ENCODE measurements around the gene USP43. TPM values are rescaled to one million over a fixed set of nuclear protein-coding genes. Genes with fewer than 3 reads are reported as not detected.

Gene USP43
- total and polyA plus RNA-seq, 2 donors (not counting 1 experiment from before 2014, with no cell fraction given): 0.16 to 0.30 TPM

- no peak overlapping the region for H3K27ac ChIP-seq (ENCODE audit: low read length in 2 of 2)
- peaks cover 5% of the 10 kb centered on the region for H3K27me3 Mint-ChIP-seq
Observed at GRCh38 chr17:9726291-9726690, 81.0 kb downstream of the USP43 start.

GRCh38 chr17:9728005-9728404 is 82.7 kb downstream of the USP43 start:
- Histone ChIP-seq H3K4me1 (ENCODE audit: control insufficient read depth in 2 of 2, insufficient read depth in 2 of 2, low read length in 2 of 2) (no peaks in the 10 kb centered on the region), H3K4me2 (replicated peaks; ENCODE audit: low read depth, low read length, poor library complexity, severe bottlenecking) (no peak overlapping the region), H4K20me1 (ENCODE audit: control insufficient read depth, insufficient read depth, low read length, poor library complexity, severe bottlenecking) (no peaks in the 10 kb centered on the region), H3K27ac (ENCODE audit: low read length in 2 of 2) (no peak overlapping the region), H3K4me3 (ENCODE audit: control extremely low read depth in 1 of 5, extremely low read depth in 1 of 5, insufficient read depth in 1 of 5, low read depth in 2 of 5, low read length in 4 of 5) (no peak overlapping the region), H3K9ac (ENCODE audit: low read length) (no peak overlapping the region), H3K27me3 (replicated peaks in 1 of 4; ENCODE audit: control extremely low read depth in 1 of 4, control insufficient read depth in 3 of 4, insufficient read depth in 4 of 4, low read length in 3 of 4) (no peaks in the 10 kb centered on the region), H3K36me3 (replicated peaks in 1 of 2; ENCODE audit: control extremely low read depth in 1 of 2, control insufficient read depth in 1 of 2, extremely low read depth in 1 of 2, insufficient read depth in 2 of 2, low read length in 1 of 2) (no peaks in the 10 kb centered on the region), H3K9me3 (ENCODE audit: control extremely low read depth in 1 of 3, control insufficient read depth in 2 of 3, insufficient read depth in 1 of 3, low read length in 2 of 3) (peaks cover 0 to 5% (median 0%) of the 10 kb centered on the region in 3 donors), H3K79me2 (ENCODE audit: control insufficient read depth, insufficient read depth, low read length) (no peaks in the 10 kb centered on the region), H2AFZ (ENCODE audit: insufficient read depth, low read depth, low read length, poor library complexity, severe bottlenecking) (no peak overlapping the region)
- intact Hi-C loops (cut with micrococcal nuclease): no loop called here
- TF ChIP-seq EZH2 (IDR thresholded peaks at IDR 0.05; ENCODE audit: borderline replicate concordance, insufficient read depth, low read depth, low read length, poor library complexity, severe bottlenecking) (no peak), CTCF (IDR thresholded peaks at IDR 0.05) (no peak)
- ATAC-seq (ENCODE audit: low read depth) (no peak), DNase-seq (no peak)
- ChIA-PET POLR2A (no interaction called here), CTCF (interaction anchor here (1.0 to 1.4 kb wide), 2 partner anchors 8 to 15 kb away, joined by 3 to 7 read pairs; no protein-coding TSS in a partner anchor)
- Mint-ChIP-seq H3K4me1 (no peaks in the 10 kb centered on the region), H3K27me3 (peaks cover 5% of the 10 kb centered on the region), H3K4me3 (no peak overlapping the region), H3K27ac (no peak overlapping the region), H3K9me3 (ENCODE audit: insufficient read depth) (no peaks in the 10 kb centered on the region)
- WGBS (ENCODE audit: insufficient coverage): 95% methylated on average over 18 of the region's 18 CpGs

More at GRCh38 chr17:9726291-9726690, 81.0 kb downstream of the USP43 start:
- no peak for ATAC-seq (ENCODE audit: low read depth)
- Mint-ChIP-seq H3K4me1 (no peaks in the 10 kb centered on the region), H3K4me3 (no peak overlapping the region), H3K9me3 (ENCODE audit: insufficient read depth) (no peaks in the 10 kb centered on the region), H3K27ac (no peak overlapping the region)
- 72% methylated on average over 6 of the region's 6 CpGs for WGBS (ENCODE audit: insufficient coverage)
- Histone ChIP-seq H2AFZ (ENCODE audit: insufficient read depth, low read depth, low read length, poor library complexity, severe bottlenecking) (no peak overlapping the region), H3K79me2 (ENCODE audit: control insufficient read depth, insufficient read depth, low read length) (no peaks in the 10 kb centered on the region), H3K4me3 (ENCODE audit: control extremely low read depth in 1 of 5, extremely low read depth in 1 of 5, insufficient read depth in 1 of 5, low read depth in 2 of 5, low read length in 4 of 5) (no peak overlapping the region), H3K36me3 (replicated peaks in 1 of 2; ENCODE audit: control extremely low read depth in 1 of 2, control insufficient read depth in 1 of 2, extremely low read depth in 1 of 2, insufficient read depth in 2 of 2, low read length in 1 of 2) (no peaks in the 10 kb centered on the region), H4K20me1 (ENCODE audit: control insufficient read depth, insufficient read depth, low read length, poor library complexity, severe bottlenecking) (no peaks in the 10 kb centered on the region), H3K4me1 (ENCODE audit: control insufficient read depth in 2 of 2, insufficient read depth in 2 of 2, low read length in 2 of 2) (no peaks in the 10 kb centered on the region), H3K9ac (ENCODE audit: low read length) (no peak overlapping the region), H3K27me3 (replicated peaks in 1 of 4; ENCODE audit: control extremely low read depth in 1 of 4, control insufficient read depth in 3 of 4, insufficient read depth in 4 of 4, low read length in 3 of 4) (no peaks in the 10 kb centered on the region), H3K9me3 (ENCODE audit: control extremely low read depth in 1 of 3, control insufficient read depth in 2 of 3, insufficient read depth in 1 of 3, low read length in 2 of 3) (peaks cover 0 to 3% (median 0%) of the 10 kb centered on the region in 3 donors), H3K4me2 (replicated peaks; ENCODE audit: low read depth, low read length, poor library complexity, severe bottlenecking) (no peak overlapping the region)
- no peak for TF ChIP-seq CTCF (IDR thresholded peaks at IDR 0.05)
- POLR2A ChIA-PET: no interaction called here
- CTCF ChIA-PET: interaction anchor here (0.7 kb wide), 1 partner anchor 42 kb away, joined by 3 read pairs; no protein-coding TSS in a partner anchor
- no peak for DNase-seq
- intact Hi-C loops (cut with micrococcal nuclease): no loop called here
